K562 (cell line): ENCODE measurements around the gene ADGRD1. TPM values are rescaled to one million over a fixed set of nuclear protein-coding genes. Genes with fewer than 3 reads are reported as not detected.

Source experiments
- ATAC-seq: fragments of 200-7000 bp; cut with Tn5 transposase; 3 replicates; pipeline ENCODE4 v1.9.1; 2020; ENCODE audit warnings: moderate library complexity
- BruUV-seq: library from RNA; stranded (reverse); fragments of 400-500 nt; replicated peaks from 2 replicates; lab custom pipeline; 2021; lab: Mats Ljungman, UMichigan
- CTCF ChIA-PET: fragments of 300-600 bp; formaldehyde crosslinking; extraction: SDS; loops from one replicate; lab custom pipeline; 2021; ENCODE audit warnings: low intra/inter-chr PET ratio; lab: Yijun Ruan, JAX
- POLR2A ChIA-PET: fragments of 300-600, 350-650 bp; sonication (Branson Sonifier 250); formaldehyde crosslinking; extraction: SDS; loops from one replicate; lab custom pipeline; 2021; ENCODE audit warnings: antibody characterized with exemption, inconsistent platforms; lab: Yijun Ruan, JAX
- DNase-seq, 4 experiments: peaks; one replicate each; pipeline versions ENCODE4 v3.0.0 to v3.0.0-alpha.2; 2011 to 2018; ENCODE audit warnings: low spot score in 3 of 4, mixed read lengths in 3 of 4; ENCODE audit errors: extremely low read depth in 1 of 4
- FAIRE-seq: peaks from 2 replicates; lab custom pipeline; 2011; peaks lifted over from hg19 to GRCh38; lab: Jason Lieb, UNC
- H2AFZ ChIP-seq: 2 replicates; pipeline ENCODE4 v1.6.0; 2011; ENCODE audit warnings: low read depth, low read length, control low read depth, inconsistent platforms
- H3K27ac ChIP-seq: fragments of 200-600 bp; 3 replicates; pipeline ENCODE4 v1.8.0; 2011; ENCODE audit warnings: low read depth, mild to moderate bottlenecking, control low read depth, inconsistent platforms, low read length, moderate library complexity, mixed read lengths; ENCODE audit errors: extremely low read depth
- H3K27me3 ChIP-seq, 2 experiments: fragments of 300-600 bp in 1 of 2; 2 replicates in 1 of 2; 3 replicates in 1 of 2; pipeline versions ENCODE4 v1.6.0 to v1.8.0; 2011; ENCODE audit warnings: inconsistent platforms in 2 of 2, low read length in 2 of 2, mild to moderate bottlenecking in 1 of 2, mixed read lengths in 1 of 2, moderate library complexity in 1 of 2; ENCODE audit not compliant: control insufficient read depth in 2 of 2, insufficient read depth in 2 of 2
- H3K36me3 ChIP-seq: fragments of 300-600 bp; 3 replicates; pipeline ENCODE4 v1.8.0; 2011; ENCODE audit warnings: mild to moderate bottlenecking, low read length, inconsistent platforms; ENCODE audit not compliant: control insufficient read depth, insufficient read depth
- H3K4me1 ChIP-seq, 2 experiments: fragments of 200-600 bp in 1 of 2; replicated peaks in 1 of 2; 2 replicates in 1 of 2; 3 replicates in 1 of 2; pipeline versions ENCODE4 v1.5.1 to v1.8.0; 2011; ENCODE audit warnings: inconsistent platforms in 2 of 2, low read length in 2 of 2, mild to moderate bottlenecking in 1 of 2, mixed read lengths in 1 of 2, moderate library complexity in 1 of 2; ENCODE audit not compliant: control insufficient read depth in 2 of 2, insufficient read depth in 2 of 2
- H3K4me2 ChIP-seq: 2 replicates; pipeline ENCODE4 v1.6.1; 2011; ENCODE audit warnings: low read length, control low read depth, inconsistent platforms, mixed read lengths; ENCODE audit not compliant: insufficient read depth
- H3K4me3 ChIP-seq: fragments of 200-600 bp; sonication (generic), shearing (Covaris generic); 2 replicates; pipeline ENCODE4 v1.5.1; 2016; ENCODE audit warnings: control low read depth, inconsistent platforms
- H3K79me2 ChIP-seq: fragments of 200-600 bp; 3 replicates; pipeline ENCODE4 v1.8.0; 2011; ENCODE audit warnings: low read length, inconsistent platforms; ENCODE audit not compliant: control insufficient read depth, insufficient read depth
- H3K9ac ChIP-seq, 2 experiments: 2 replicates each; pipeline versions ENCODE4 v1.6.0 to v1.6.1; 2011; ENCODE audit warnings: low read depth in 2 of 2, low read length in 2 of 2, control low read depth in 1 of 2, inconsistent platforms in 1 of 2, mild to moderate bottlenecking in 1 of 2, mixed read lengths in 1 of 2; ENCODE audit not compliant: insufficient read depth in 1 of 2
- H3K9me1 ChIP-seq: one replicate; pipeline ENCODE4 v1.6.0; 2011; ENCODE audit warnings: inconsistent platforms, mild to moderate bottlenecking, low read length, moderate library complexity; ENCODE audit not compliant: control insufficient read depth, insufficient read depth
- H3K9me3 ChIP-seq: replicated peaks from 2 replicates; pipeline ENCODE4 v1.5.1; 2011; ENCODE audit warnings: low read depth, low read length, inconsistent platforms; ENCODE audit not compliant: control insufficient read depth, insufficient read depth
- H4K20me1 ChIP-seq: replicated peaks from 2 replicates; pipeline ENCODE4 v1.6.1; 2011; ENCODE audit warnings: low read length, inconsistent platforms, mixed read lengths; ENCODE audit not compliant: control insufficient read depth, insufficient read depth
- BHLHE40 ChIP-seq: IDR thresholded peaks from 2 replicates; pipeline ENCODE4 v1.6.1; 2011; ENCODE audit warnings: low read length, improper control_type of control experiment
- CBX2 ChIP-seq: fragments of 200-600 bp; sonication (generic); IDR thresholded peaks from one replicate; pipeline ENCODE4 v1.6.1; 2012; ENCODE audit warnings: mild to moderate bottlenecking, low read length, inconsistent platforms; ENCODE audit not compliant: insufficient read depth, poor library complexity, severe bottlenecking
- ILK ChIP-seq: fragments of 450-650 bp; IDR thresholded peaks from 2 replicates; pipeline ENCODE4 v1.6.1; 2016; ENCODE audit warnings: missing genetic modification characterization, low read depth, mild to moderate bottlenecking, missing compliant biosample characterization, moderate library complexity, borderline replicate concordance
- PRPF4 ChIP-seq: fragments of 200-400 bp; formaldehyde crosslinking; IDR thresholded peaks from one replicate; pipeline ENCODE4 v1.6.1; 2017; ENCODE audit warnings: low read length, low read depth, mild to moderate bottlenecking; ENCODE audit not compliant: insufficient read depth, poor library complexity, severe bottlenecking
- ZNF57 ChIP-seq: fragments of 450-650 bp; formaldehyde crosslinking; IDR thresholded peaks from 2 replicates; pipeline ENCODE4 v1.4.0; 2020; ENCODE audit warnings: mild to moderate bottlenecking, moderate library complexity
- ZNF592 ChIP-seq: fragments of 450-650 bp; IDR thresholded peaks from 2 replicates; pipeline ENCODE4 v1.6.1; 2017; ENCODE audit warnings: antibody characterized with exemption, mild to moderate bottlenecking
- WGBS: fragments of 100-300 bp; shearing (Covaris generic); methylation state at CpG from one replicate; pipeline ENCODE4 v1.1.6; 2016; ENCODE audit warnings: low coverage, mixed read lengths; ENCODE audit not compliant: insufficient coverage; ENCODE audit errors: missing lambda C conversion rate; 5-methylcytosine and 5-hydroxymethylcytosine counted together
- in situ Hi-C: fragments of 300-500 bp; cut with MboI; formaldehyde crosslinking; loops from 4 replicates; pipeline ENCODE4 v1.15.0; 2018; ENCODE audit warnings: inconsistent platforms, mixed read lengths
- intact Hi-C: fragments of 100-400 bp; cut with micrococcal nuclease; formaldehyde crosslinking; loops from 2 replicates; pipeline ENCODE4 v1.14.2; 2022
- polyA plus RNA-seq, 8 experiments: library from polyadenylated mRNA; depleted of rRNA in 4 of 8; stranded (reverse) in 5 of 8; unstranded in 3 of 8; fragments of >200 nt; fragmentation: Nextera tagmentation in 2 of 8; fragmentation: Illumina TruSeq in 1 of 8; extraction: Ambion mirVana in 2 of 8; extraction: Trizol in 1 of 8; gene quantifications; 2 replicates each; pipeline versions ENCODE4 v1.2.1 to v1.2.3, GENCODE V29; 2011 to 2014; ENCODE audit warnings: inconsistent platforms in 1 of 8, missing spikeins in 1 of 8
- total RNA-seq, 7 experiments: library from RNA; depleted of rRNA in 6 of 7; stranded (reverse); fragments of >200 nt in 6 of 7; fragmentation: Illumina TruSeq in 2 of 7; extraction: Trizol in 2 of 7; gene quantifications; 2 replicates each; pipeline versions ENCODE4 v1.2.1 to v1.2.3, GENCODE V29; 2011 to 2021; ENCODE audit warnings: low replicate concordance in 1 of 7
- TF ChIP-seq, protein P1 (sequence below): fragments of 450-650 bp; IDR thresholded peaks from 2 replicates; pipeline ENCODE4 v1.6.1; 2016
- TF ChIP-seq, protein P2 (sequence below): sonication (generic); formaldehyde crosslinking; IDR thresholded peaks from 2 replicates; pipeline ENCODE4 v1.4.0; 2020; ENCODE audit warnings: mild to moderate bottlenecking, missing genetic modification reagents
- TF ChIP-seq, protein P3 (sequence below): fragments of 450-650 bp; formaldehyde crosslinking; IDR thresholded peaks from 2 replicates; pipeline ENCODE4 v1.4.0; 2020; ENCODE audit warnings: mild to moderate bottlenecking
- TF ChIP-seq, protein P4 (sequence below): fragments of 250-450 bp; sonication (Bioruptor Pico); IDR thresholded peaks from 2 replicates; pipeline ENCODE4 v1.5.0; 2021

ADGRD1 gene
- total and polyA plus RNA-seq, 9 of the 15 experiments (the other 6 are each of a cell fraction or from before 2014, with no cell fraction given): 1.7 to 11.7 (median 3.3) TPM

DNA sequence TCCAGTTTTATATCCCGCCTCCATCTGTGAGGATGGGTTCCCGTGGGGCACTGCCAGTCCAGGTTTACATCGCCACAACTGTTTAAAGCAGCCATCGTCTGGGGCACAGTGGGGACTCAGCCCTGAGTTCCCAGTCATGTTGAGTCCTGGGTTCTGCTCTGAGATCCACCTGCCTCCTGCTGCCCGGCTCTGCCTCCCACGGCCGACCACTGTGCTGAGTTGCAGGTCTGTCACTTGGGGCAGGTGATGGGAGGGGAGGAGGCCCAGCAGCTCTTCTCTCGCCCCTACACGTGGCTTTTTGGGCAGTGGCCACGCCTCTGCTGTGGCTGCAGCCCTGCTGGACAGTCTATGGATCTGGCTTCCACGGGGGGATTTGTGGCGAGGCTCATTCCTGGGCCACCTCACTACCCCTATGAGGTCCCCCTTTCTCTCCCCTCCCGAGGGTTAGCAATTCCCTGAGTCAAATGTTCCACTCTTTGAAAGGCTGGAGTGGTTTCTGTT is 143.0 kb downstream of the ADGRD1 start:
- no peaks in the 10 kb centered on the region for H3K9me3 ChIP-seq
- H3K4me3 ChIP-seq: no peak overlapping the region
- no peak overlapping the region for H3K4me2 ChIP-seq
- no peak overlapping the region for H2AFZ ChIP-seq
- H3K4me1 ChIP-seq: peaks cover 0 to 8% of the 10 kb centered on the region in 2 experiments; a peak in 2 of 5 replicates
- H3K9me1 ChIP-seq: no peaks in the 10 kb centered on the region
- 8% methylated on average over 13 of the region's 13 CpGs for WGBS
- ATAC-seq (no peak), DNase-seq (no peak), FAIRE-seq (no peak)
- in situ Hi-C loops: no loop called here
- CTCF ChIA-PET: no interaction called here
- peaks cover 7% of the 10 kb centered on the region; the same call in 1 of the 2 replicates for H4K20me1 ChIP-seq
- H3K9ac ChIP-seq: no peak overlapping the region
- H3K27ac ChIP-seq: no peak overlapping the region
- no peaks in the 10 kb centered on the region for H3K36me3 ChIP-seq
- peaks cover 9 to 55% of the 10 kb centered on the region in 2 experiments; a peak in 4 of 5 replicates for H3K27me3 ChIP-seq
- H3K79me2 ChIP-seq: no peaks in the 10 kb centered on the region
- no TSS peak for BruUV-seq
- intact Hi-C loops: no loop called here
- POLR2A ChIA-PET: interaction anchor here (0.7 kb wide), 1 partner anchor 200 kb away, joined by 3 read pairs; no protein-coding TSS in a partner anchor
- TF ChIP-seq CBX2 (no peak), ZNF592 (no peak), BHLHE40 (no peak), ILK (tag) (no peak), ZNF57 (CRISPR knock-in tag) (no peak), PRPF4 (no peak)
- TF ChIP-seq, protein P1, sequence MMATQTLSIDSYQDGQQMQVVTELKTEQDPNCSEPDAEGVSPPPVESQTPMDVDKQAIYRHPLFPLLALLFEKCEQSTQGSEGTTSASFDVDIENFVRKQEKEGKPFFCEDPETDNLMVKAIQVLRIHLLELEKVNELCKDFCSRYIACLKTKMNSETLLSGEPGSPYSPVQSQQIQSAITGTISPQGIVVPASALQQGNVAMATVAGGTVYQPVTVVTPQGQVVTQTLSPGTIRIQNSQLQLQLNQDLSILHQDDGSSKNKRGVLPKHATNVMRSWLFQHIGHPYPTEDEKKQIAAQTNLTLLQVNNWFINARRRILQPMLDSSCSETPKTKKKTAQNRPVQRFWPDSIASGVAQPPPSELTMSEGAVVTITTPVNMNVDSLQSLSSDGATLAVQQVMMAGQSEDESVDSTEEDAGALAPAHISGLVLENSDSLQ: no peak
- TF ChIP-seq, protein P2, sequence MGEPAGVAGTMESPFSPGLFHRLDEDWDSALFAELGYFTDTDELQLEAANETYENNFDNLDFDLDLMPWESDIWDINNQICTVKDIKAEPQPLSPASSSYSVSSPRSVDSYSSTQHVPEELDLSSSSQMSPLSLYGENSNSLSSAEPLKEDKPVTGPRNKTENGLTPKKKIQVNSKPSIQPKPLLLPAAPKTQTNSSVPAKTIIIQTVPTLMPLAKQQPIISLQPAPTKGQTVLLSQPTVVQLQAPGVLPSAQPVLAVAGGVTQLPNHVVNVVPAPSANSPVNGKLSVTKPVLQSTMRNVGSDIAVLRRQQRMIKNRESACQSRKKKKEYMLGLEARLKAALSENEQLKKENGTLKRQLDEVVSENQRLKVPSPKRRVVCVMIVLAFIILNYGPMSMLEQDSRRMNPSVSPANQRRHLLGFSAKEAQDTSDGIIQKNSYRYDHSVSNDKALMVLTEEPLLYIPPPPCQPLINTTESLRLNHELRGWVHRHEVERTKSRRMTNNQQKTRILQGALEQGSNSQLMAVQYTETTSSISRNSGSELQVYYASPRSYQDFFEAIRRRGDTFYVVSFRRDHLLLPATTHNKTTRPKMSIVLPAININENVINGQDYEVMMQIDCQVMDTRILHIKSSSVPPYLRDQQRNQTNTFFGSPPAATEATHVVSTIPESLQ: no peak
- TF ChIP-seq, protein P3, sequence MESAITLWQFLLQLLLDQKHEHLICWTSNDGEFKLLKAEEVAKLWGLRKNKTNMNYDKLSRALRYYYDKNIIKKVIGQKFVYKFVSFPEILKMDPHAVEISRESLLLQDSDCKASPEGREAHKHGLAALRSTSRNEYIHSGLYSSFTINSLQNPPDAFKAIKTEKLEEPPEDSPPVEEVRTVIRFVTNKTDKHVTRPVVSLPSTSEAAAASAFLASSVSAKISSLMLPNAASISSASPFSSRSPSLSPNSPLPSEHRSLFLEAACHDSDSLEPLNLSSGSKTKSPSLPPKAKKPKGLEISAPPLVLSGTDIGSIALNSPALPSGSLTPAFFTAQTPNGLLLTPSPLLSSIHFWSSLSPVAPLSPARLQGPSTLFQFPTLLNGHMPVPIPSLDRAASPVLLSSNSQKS (CRISPR knock-in tag): no peak
- TF ChIP-seq, protein P4, sequence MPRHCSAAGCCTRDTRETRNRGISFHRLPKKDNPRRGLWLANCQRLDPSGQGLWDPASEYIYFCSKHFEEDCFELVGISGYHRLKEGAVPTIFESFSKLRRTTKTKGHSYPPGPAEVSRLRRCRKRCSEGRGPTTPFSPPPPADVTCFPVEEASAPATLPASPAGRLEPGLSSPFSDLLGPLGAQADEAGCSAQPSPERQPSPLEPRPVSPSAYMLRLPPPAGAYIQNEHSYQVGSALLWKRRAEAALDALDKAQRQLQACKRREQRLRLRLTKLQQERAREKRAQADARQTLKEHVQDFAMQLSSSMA (CRISPR knock-in tag): no peak
